HG02840 (cell line): ENCODE data around the gene BBOX1.
"Not testable (repeated sequence)": the region's sequence is repeated elsewhere in the genome, so short reads cannot be mapped to it uniquely, and the experiment has no call there.

ENCODE experiments used
- ATAC-seq: cut with Tn5 transposase; IDR thresholded peaks from one replicate; pipeline ENCODE4 v1.9.1; 2021; ENCODE audit warnings: mild to moderate bottlenecking, moderate library complexity, moderate number of reproducible peaks; ENCODE audit not compliant: unreplicated experiment, low FRiP score

BBOX1 gene

DNA sequence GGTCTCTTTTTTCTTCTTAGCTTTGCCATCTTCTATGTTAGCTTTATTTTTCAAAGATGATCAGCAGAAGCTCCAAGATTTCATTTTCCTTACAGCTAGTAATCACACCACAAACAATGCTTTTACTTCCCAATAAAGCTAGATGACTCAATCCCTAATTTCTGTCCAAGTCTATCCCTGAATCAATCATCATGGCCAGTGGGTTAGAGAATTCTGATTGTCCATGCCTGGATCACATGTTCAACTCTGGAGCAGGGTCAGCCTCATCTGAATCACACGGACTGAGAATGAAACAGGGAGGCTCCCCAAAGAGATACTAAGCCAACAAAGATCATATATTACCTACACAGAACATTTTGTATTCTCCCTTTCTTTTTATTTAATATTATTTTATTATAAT, 79.6 kb downstream of the BBOX1 start:
- no peak for ATAC-seq

- ATAC-seq, result no peak
Observed at GRCh38 chr11:27122001-27122400, 81.4 kb downstream of the BBOX1 start.

DNA sequence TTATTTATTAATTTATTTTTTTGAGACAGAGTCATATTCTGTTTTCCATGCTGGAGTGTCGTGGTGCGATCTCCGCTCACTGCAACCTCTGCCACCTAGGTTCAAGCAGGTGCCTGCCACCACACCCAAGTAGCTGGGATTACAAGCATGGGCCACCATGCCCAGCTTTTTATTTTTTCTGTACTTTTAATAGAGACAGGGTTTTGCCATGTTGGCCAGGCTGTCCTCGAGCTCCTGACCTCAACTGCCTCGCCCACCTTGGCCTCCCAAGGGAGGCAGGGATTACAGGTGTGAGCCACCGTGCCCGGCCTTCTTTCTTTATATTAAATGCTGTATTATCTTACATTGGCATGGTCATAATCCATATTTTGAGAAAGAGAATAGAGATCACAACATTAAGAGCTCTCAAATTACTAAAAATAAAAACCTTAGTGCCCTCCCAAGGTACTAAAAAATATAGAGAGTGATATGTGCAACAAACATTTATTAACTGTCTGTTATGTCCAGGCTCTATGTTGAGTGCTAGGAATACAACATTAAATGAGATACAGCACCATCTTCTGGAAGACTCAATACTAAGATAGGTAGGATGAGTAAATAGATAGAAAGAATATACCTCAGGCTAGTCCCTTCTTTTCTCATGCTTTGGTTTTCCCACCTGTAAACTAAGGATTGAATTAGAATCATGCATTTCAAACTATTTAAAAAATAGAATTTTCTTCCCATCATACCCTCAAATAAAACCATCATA, 84.1 kb downstream of the BBOX1 start:
- no peak for ATAC-seq

DNA sequence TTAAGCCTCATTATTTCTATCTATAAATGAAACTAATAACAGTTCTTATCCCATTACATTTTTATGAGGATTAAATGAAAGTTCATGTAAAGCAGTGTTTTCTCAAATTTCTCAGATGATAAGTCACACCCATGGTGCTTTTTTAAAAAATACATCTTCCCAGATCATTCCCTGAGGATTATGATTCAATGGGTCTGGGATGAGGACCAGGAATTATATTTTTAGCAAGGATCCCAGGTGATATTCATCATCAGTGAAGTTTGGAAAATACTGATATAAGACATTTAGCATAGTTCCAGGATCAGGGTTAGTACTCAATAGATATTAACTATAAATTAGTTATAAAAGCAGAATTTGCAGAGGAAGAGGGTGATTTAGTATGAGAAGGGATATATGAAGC, 89.1 kb downstream of the BBOX1 start:
- ATAC-seq, result no peak

DNA sequence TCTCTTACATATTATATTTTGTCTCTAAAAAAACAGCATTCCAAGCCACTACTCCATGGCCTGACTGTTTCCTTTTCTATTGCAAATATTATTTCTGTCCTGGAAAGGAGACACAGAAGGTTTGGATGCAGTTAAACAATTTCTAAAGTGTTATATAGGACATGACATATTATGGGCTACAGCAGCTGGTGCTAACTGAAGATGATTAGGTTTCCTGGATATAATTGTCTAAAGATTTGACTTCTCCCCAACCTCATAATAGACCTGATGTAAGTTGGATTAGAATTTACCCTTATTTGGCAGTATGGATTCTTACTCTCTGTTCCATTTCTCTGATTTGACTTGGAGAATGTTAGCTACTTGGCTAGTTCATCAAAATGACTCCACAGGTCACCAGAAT, 90.2 kb downstream of the BBOX1 start:
- ATAC-seq, result no peak

DNA sequence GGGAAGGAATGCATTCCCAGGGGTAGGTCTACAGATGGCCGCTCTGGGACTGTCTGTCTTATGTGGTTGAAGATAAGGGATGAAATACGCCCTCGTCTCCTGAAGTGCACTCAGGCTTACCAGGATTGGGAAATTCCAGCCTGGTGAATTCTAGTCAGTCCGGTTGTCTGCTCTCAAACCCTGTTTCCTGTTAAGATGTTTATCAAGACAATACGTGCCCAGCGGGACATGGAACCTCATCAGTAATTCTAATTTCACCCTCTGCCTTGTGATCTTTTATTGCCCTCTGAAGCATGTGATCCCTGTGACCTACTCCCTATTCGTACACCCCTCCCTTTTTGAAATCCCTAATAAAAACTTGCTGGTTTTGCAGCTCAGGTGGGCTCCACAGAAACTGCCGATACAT, 95.3 kb downstream of the BBOX1 start:
- ATAC-seq, result not testable (repeated sequence)

DNA sequence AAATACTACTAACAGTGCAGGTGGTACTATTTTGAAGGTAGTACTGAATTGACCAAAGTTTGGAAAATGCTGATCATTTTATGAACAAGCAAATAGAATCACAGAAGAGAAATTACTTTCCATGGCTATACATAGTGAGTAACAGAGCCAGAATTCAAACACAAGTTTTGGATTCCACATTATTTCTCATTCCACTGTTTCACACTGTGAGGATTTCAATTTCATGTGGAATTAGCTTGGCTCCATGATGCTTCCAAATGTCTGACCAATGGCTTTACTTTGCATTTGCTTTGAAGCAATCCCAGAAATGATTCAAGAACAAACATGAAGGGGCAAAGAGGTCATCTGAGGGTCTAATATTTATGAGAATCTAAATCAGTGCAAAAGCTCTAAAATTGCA, 98.1 kb downstream of the BBOX1 start:
- ATAC-seq, result no peak

DNA sequence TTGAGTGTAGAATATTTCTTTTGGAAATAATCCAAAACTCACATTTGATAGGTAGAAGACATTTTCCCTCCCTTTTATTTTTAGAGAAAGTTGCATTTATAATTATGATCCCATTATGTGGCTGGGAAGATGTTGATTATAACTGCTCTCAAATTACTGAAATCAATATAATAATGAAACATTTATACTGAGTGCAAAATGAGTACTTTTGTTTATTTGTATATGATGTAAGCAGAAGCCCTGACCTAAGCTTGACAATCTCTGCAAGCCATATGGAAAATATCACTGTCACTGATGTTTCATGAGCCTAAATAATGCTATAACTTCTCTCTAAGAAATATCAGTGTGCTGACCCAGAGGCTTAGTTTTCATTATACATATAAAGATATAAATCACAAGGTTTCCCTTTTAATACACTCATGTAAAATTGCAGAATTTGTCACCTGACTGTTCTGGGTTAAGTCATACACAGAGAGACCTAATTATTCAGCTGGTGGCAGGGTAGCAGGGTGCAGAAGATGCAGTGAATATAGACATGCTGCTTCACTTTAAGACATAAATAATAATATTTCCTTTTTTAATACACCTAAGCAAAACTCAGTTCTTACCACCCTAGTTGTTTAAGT, 99.2 kb downstream of the BBOX1 start:
- ATAC-seq, result no peak

DNA sequence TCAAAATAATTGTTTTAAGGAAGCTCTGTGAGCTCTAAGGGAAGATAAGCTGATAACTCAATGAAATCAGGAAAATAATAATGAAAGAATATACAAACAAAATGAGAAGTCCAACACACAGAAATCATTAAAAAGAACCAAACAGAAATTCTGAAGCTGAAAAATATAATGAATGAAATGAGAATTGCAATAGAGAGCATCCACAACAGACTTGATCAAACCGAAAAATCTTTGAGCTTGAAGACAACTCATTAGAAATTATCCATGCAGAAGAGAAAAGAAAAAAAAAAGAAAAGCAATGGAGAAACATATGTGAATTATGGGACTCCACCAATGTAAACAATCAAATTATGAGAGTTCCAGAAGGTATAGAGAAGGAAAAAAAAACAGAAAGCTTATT, 101.0 kb downstream of the BBOX1 start:
- no peak for ATAC-seq

DNA sequence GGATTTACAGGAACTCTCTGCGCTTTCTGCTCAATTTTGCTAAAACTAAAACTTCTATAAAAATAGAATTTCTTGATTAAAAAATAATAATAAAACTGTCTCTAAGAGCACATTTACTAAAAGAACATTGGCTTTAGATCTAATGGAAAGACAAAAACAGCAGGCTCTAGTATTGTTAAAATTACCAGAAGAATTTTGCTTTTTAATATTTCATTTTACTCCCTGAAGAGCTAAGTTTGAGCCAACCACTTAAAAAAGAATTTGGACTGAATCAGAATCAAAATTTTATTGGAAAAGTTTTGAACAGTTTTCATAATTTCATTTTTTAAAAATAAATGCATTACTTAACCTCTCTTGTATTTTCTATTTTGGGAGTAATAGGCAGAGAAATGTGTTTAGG, 107.3 kb downstream of the BBOX1 start:
- no peak for ATAC-seq

DNA sequence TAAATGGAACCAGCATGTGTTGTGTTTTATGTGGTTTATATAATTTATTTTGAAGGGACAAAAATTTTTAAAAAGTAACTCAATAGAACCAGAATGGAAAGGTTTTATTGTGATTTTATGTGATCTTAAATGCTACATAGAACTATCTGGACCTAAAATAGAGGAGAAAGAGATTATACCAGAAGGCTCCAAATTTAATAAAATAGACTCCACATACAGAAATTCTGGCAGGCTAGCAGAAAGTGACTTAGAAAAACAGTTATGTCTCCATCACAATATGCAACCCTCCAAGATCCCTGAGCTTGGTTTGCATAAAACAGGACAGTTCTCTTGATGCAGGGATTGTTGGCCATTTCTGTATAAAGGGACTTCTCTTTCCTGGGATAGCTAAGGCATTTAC, 107.9 kb downstream of the BBOX1 start:
- ATAC-seq, result no peak

DNA sequence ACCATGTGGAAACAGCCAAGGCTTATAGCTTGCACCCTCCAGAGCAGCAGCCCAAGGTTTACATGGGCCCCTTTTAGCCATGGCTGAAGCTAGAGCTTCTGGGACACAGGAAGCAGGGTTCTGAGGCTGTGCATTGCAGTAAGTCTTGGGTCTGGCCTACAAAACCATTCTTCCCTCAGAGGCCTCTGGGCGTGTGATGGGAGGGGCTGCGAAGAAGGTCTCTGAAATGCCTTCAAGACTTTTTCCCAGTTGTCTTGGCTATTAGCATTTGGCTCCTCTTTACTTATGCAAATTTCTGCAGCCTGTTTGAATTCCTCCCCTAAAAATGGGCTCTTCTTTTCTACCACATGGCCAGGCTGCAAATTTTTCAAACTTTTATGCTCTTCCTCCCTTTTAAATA, 109.5 kb downstream of the BBOX1 start:
- no peak for ATAC-seq

DNA sequence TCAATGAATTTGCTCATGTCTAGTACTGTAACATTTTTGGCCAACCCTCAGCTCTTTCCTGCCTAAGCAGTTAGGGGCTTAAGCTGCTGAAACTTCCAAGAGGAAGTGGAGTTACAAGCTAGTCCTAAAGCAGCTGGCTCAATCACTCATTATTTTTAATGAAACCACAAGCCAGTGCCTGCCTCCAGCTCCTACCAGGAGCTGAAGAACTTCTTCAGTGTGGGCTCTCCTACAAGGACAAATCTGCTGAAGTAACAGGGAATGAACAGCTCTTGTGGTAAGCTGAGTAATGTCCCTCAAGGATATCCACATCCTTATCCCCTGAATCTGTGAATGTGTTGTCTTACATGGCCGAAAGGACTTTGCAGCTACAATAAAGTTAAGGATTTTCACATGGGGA, 112.5 kb downstream of the BBOX1 start:
- ATAC-seq, result no peak

- no peak for ATAC-seq
Observed at GRCh38 chr11:27158456-27159334, 118.1 kb downstream of the BBOX1 start.

GRCh38 chr11:27159335-27159679, 118.7 kb downstream of the BBOX1 start:
- ATAC-seq, result no peak

DNA sequence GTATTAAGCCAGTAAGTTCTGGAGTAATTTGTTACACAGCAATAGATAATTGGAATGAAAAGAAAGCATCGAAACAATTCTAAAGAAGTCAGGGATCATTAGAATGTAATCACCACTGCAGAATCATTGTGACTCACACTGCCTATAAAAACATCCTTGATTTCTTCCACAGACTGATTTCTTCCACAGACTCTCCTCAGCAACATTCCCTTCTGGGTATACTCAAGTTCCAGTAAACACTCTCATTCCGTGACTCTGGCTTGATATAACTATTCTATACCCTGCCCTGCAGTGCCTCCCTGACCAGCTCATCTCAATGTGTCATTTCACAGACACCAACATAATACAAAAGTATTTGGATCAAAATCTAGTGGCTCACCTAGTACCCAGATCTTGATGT, 120.5 kb downstream of the BBOX1 start:
- no peak for ATAC-seq

- ATAC-seq, result no peak
Observed at GRCh38 chr11:27162237-27162636, 121.6 kb downstream of the BBOX1 start.

DNA sequence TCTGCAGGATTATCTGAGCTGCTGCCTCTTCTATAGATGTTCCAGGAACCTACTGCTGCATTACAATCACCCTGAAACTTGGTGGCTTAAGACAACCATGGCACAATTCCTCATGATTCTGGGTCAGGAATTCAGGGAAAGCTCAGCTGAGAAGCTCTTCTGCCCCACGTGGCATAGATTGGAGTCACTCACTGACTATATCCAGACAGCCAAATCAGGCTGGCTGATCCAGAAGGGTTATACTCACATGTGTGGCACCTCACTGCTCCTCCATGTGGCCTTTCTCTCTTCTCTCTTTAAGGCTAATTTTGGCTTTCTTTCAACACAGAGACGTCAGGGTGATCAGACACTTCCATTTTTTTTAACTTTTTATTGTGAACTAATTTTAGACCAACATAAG, 125.5 kb downstream of the BBOX1 start:
- ATAC-seq, result no peak

DNA sequence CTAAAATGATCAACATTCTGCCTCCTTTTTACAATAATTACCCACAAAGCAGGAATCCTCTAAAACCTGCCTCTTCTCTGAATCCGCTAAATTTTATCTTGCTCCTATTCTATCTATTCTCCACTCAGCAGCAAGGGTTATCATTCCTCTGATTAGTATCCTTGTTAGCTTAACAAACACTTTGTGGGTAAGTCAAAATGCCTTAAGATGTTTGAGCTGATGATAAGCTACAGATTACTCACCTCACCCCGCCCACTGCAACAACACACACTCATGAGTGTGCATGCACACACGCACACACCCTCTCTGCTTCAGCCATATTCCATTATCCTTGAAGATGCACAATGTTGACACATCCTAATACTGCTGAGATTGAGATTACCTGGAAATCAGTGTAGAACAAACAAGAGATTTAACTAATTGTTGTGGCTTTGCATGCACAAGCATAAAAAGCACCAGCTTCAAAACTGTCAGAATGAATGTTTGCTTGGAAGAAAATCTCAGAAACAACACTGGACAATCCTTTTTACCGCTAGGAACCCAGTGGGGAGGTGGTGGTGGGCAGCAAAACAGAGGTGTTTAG, 130.9 kb downstream of the BBOX1 start:
- ATAC-seq, result no peak

- no peak for ATAC-seq
Observed at GRCh38 chr11:27173545-27173944, 132.9 kb downstream of the BBOX1 start.

DNA sequence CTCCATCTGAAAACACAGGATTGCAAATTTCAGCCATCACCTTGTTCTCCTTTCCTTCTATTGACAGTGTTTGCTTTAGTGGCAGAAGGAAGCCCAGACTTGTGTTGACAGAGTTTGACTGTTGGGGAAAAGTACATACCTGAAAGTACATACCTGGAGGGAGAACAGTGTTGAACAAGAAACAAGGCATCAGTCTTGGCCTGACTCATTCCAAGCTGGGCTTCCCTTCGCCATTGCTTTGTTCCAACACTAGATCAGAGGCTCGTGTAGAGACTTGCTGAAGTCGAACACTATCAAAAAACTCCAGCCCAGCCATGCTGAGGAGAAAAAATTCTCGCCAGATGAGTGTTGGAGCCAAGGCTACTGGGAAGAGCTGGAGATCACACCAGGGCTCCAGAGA, 133.4 kb downstream of the BBOX1 start:
- no peak for ATAC-seq
